Islet of Langerhans (tissue), 1 donor: Measurements from ENCODE around the gene CDKN2AIP.
"Not testable (repeated sequence)": the region's sequence is repeated elsewhere in the genome, so short reads cannot be mapped to it uniquely, and the experiment has no call there.

Experiments used
- FAIRE-seq: peaks from one replicate; lab custom pipeline; 2011; peaks lifted over from hg19 to GRCh38; lab: Jason Lieb, UNC

Gene CDKN2AIP

DNA sequence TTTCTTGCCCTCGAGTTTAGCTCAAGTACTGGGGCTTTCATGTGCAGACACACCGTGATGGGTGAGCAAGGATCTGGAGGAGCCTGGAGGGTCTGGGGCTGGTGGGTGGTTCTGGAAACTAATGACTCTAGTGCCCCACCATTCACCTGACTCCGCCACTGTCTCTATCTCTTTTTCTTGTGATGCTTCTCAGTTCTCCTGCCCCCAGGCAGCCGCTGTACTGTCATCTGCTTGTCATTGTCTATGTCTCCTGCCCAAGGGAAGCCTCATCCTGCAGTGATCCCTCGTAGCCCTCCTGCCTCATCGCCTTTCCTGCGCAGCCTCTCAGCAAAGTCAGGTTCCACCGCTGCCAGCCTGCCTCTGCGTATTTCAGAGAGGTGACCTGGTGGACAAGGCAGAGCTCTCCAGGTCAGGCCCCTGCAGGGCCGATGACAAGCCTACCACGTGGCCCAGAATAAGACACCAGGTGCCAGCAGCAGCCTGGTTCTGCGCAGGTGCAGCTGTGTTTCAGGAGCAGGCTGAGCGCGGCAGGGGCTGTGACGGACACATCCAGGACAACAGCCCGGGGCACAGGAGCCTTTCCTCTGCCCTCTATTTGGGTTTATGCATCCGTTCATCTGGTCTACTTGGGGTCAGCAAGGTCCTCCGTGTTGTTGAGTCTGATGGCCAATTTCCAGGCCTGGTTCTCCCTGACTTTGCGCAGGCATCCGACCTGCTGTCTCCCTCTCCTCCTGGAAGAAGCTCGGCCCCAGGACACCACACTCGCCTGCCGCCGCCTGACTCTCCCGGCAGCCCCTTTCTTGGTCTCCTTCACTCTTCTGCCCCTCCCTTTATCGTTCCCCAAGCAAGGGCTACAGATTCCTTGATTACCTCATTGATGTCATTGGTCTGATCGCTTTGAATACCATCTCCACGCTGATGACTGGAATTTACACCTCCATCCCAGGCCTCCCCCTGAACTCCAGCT is 30.9 kb upstream of the CDKN2AIP start:
- no peak for FAIRE-seq

GRCh38 chr4:183416879-183417755 is 27.3 kb upstream of the CDKN2AIP start:
- FAIRE-seq = no peak

GRCh38 chr4:183422962-183423631 is 21.3 kb upstream of the CDKN2AIP start:
- no peak for FAIRE-seq

- FAIRE-seq = no peak
Measured at GRCh38 chr4:183424109-183424744, 20.2 kb upstream of the CDKN2AIP start.

GRCh38 chr4:183426507-183426906 is 17.9 kb upstream of the CDKN2AIP start:
- FAIRE-seq = no peak

- no peak for FAIRE-seq
Measured at GRCh38 chr4:183429489-183429888, 14.9 kb upstream of the CDKN2AIP start.

GRCh38 chr4:183430317-183430993 is 14.0 kb upstream of the CDKN2AIP start:
- FAIRE-seq = no peak

DNA sequence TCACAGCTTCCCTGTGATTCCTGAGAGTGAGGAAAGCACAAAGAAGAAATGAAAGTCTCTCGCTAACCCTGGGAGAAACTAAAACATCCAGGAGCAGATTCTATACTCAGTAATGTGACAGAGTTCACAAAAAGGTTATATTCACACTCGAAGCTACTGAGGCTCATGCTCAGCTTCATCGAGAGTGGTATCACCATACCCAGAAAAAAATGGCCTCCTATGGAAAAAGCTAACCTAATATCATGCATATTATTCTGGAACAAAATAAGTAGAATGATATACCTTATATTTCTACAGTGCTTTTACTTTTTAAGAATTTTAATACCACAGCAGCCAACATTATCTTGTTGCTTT is 13.5 kb upstream of the CDKN2AIP start:
- FAIRE-seq = no peak

- no peak for FAIRE-seq
Measured at GRCh38 chr4:183431614-183432013, 12.8 kb upstream of the CDKN2AIP start.

- not testable (repeated sequence) for FAIRE-seq
Measured at GRCh38 chr4:183433183-183433582, 11.3 kb upstream of the CDKN2AIP start.

- FAIRE-seq = no peak
Measured at GRCh38 chr4:183434264-183434663, 10.2 kb upstream of the CDKN2AIP start.

GRCh38 chr4:183434666-183435190 is 9.7 kb upstream of the CDKN2AIP start:
- no peak for FAIRE-seq

DNA sequence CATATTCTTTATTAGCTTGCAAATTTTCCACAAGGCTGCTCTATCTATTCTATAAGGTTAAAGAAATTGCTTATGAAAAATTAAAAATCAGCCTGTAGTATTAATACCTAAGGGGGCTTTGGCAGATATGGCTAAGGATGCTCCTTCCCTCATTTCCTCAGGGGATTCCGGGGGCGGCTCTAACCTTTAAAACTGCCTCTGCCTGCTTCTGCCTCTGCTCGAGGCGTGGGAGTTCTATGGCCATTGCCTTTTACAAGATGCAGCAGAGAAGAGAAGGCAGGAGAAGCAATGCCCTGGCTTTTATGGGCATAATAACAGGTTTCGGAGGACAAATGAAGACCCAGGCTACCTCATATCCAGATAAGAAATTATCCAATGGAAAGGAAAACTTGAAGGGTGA is 8.6 kb upstream of the CDKN2AIP start:
- FAIRE-seq = no peak

- no peak for FAIRE-seq
Measured at GRCh38 chr4:183436417-183436816, 8.0 kb upstream of the CDKN2AIP start.

GRCh38 chr4:183437452-183437851 is 7.0 kb upstream of the CDKN2AIP start:
- FAIRE-seq = no peak

DNA sequence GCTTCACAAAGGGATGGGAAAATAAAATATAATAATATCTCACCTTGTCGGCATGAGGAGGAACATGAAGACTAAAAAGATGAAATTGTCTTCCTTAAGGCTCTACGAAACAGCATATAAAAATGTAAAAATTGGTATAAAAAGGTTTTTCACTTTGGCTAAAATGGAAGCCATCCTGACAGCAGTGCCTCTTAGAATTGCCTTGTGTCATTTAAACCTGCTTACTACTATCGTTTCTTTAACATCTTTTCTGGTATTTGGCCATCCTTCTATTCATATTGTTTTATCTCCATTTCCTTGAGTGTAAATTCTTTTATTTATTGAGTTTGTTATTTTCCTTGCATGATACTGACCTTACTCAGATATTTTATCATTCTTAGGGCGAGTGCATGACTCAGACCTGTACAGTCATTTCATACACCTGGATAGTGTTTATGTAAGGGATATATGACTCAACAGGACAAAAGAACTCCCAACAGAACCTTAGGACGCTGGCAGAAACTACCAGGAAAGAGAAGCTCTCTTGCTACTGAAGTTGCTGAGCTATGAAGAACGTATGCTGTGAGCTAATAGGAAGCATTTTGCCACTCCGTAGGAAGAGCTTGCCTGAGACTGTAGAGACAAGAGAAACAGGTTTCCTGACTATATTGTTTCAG is 5.8 kb upstream of the CDKN2AIP start:
- FAIRE-seq = peak; percentile 71

DNA sequence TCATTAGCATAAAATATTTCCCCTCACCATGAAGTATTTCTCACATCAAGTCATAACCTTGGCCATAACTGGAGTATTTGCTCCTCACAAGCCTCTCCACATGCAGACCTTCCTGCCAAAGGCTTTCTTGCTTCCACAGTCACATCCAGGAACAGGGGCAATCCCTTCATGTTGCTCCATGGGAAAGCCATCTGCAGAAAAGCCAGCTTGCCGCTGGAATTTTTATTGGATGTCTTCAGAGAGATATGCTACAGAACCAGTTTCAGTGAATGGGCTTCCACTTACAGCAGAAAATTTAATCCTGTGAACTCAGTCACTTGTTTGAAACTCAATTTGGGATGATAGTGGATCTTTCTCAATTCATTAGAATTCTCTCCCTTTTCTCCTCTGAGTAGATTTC is 3.2 kb upstream of the CDKN2AIP start:
- no peak for FAIRE-seq

DNA sequence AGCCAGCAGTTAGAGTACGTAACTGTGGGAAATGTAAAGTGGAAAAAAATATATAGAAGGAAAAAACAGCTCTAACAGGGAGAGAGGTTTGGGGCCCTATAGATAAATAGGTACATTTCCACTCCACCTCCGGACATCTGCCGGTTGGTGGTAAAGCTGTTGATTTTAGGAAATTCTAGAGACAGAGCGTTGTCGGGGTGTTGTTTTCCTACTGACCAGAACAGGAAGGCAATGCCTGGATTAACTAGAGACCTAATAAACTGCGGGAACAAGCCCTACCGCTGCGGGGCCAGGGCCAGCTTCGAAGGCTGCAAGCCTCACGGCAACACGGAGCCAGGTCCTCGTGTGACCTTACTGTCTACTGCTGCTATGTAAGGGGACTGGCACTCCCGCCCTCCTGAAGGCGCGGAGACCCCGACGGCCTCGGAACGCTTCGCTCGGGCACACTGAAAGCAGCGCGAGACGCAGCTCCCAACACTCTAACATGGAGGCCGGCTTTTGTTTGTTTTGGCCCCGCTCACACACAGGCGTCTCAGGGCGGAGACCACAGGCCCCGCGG is 702 bp upstream of the CDKN2AIP start:
- no peak for FAIRE-seq

DNA sequence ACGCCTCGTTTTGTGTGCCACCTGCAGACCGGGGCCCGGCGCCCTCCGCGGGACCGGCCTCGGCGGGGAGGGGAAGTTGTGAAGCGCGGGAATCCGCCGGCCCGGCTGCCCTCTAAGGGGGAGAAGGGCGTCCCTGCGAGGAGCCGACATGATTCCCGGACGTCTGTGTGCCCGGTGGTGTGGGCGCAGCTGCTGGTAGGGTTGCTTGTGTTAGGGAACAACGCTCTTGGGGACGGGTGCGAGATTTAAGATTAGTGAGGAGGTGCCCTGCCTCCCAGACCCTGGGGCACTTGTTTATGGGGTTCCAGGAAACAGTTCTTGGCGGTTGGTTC is 627 bp downstream of the CDKN2AIP start:
- FAIRE-seq = no peak

- FAIRE-seq = no peak
Measured at GRCh38 chr4:183447646-183448045, 3.2 kb downstream of the CDKN2AIP start.

DNA sequence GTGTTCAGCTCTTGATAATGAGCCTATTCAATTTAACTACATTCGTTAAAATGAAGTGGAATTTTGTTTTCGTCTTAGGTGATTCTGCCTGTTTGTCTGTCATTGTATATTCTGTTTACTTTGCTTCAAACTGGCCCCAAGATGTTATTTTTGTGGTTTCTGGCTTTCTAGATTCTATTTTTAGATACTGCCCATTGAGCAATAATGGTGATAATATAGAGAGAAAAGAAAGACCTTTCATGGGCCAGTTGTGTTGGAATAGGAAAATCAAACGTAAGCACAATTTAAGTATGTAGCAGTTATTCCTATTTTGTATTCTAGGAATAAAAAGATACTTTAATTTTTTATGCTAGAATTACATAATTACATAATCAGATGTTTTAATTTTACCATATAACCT is 4.0 kb downstream of the CDKN2AIP start:
- no peak for FAIRE-seq
